A549 (cell line): ENCODE results near the gene ANKRD17. TPM values are rescaled to one million over a fixed set of nuclear protein-coding genes. Genes with fewer than 3 reads are reported as not detected.

Source experiments
- ATAC-seq, 2 experiments: fragments of 200-7000 bp in 1 of 2; fragments of >200 bp in 1 of 2; cut with Nextera tagmentation in 1 of 2; cut with Tn5 transposase in 1 of 2; 3 replicates each; pipeline versions ENCODE4 v1.8.0 to v1.9.1; 2018 to 2020; ENCODE audit warnings: mild to moderate bottlenecking in 1 of 2, moderate library complexity in 1 of 2
- CTCF ChIA-PET: fragments of 300-600 bp; sonication (Branson Sonifier 250); formaldehyde crosslinking; extraction: SDS; loops from one replicate; lab custom pipeline; 2021; ENCODE audit warnings: antibody characterized with exemption, inconsistent platforms; lab: Yijun Ruan, JAX
- POLR2A ChIA-PET: fragments of 350-600 bp; formaldehyde crosslinking; extraction: SDS; loops from one replicate; lab custom pipeline; 2021; ENCODE audit warnings: antibody characterized with exemption, inconsistent platforms; lab: Yijun Ruan, JAX
- DNase-seq, 2 experiments: peaks; one replicate each; pipeline versions ENCODE4 v3.0.0 to v3.0.0-alpha.2; 2011 to 2016; ENCODE audit warnings: low read depth in 1 of 2, low spot score in 1 of 2
- FAIRE-seq: peaks from 2 replicates; lab custom pipeline; 2011; peaks lifted over from hg19 to GRCh38; lab: Jason Lieb, UNC
- H3K27ac ChIP-seq, 2 experiments: fragments of >200 bp; sonication (Bioruptor Twin); formaldehyde crosslinking; 3 replicates each; pipeline ENCODE4 v1.5.1; 2016 to 2017
- H3K4me1 ChIP-seq: fragments of >200 bp; sonication (Bioruptor Twin); formaldehyde crosslinking; 3 replicates; pipeline ENCODE4 v1.6.1; 2016
- H3K4me2 ChIP-seq: fragments of >200 bp; sonication (Bioruptor Twin); formaldehyde crosslinking; 3 replicates; pipeline ENCODE4 v1.6.1; 2016
- H3K4me3 ChIP-seq: fragments of >200 bp; sonication (Bioruptor Twin); formaldehyde crosslinking; 3 replicates; pipeline ENCODE4 v1.5.1; 2016
- H3K9me3 ChIP-seq: fragments of >200 bp; sonication (Bioruptor Twin); formaldehyde crosslinking; 3 replicates; pipeline ENCODE4 v1.6.1; 2016
- BCL3 ChIP-seq: fragments of >200 bp; sonication (Bioruptor Twin); formaldehyde crosslinking; IDR thresholded peaks from 3 replicates; pipeline ENCODE4 v1.6.1; 2016
- CBX8 ChIP-seq: fragments of 200-600 bp; sonication (generic); IDR thresholded peaks from 2 replicates; pipeline ENCODE4 v1.6.1; 2016
- CEBPB ChIP-seq, 2 experiments: fragments of >200 bp in 1 of 2; sonication (Bioruptor Twin) in 1 of 2; formaldehyde crosslinking in 1 of 2; IDR thresholded peaks; 2 replicates each; pipeline ENCODE4 v1.6.1; 2012 to 2016
- CHD2 ChIP-seq: fragments of 150-350 bp; IDR thresholded peaks from 2 replicates; pipeline ENCODE4 v1.6.1; 2014; ENCODE audit warnings: low read length; ENCODE audit not compliant: partially characterized antibody
- HDAC2 ChIP-seq: fragments of 200-600 bp; sonication (generic); IDR thresholded peaks from 2 replicates; pipeline ENCODE4 v1.6.1; 2016
- HOXB5 ChIP-seq: fragments of 250-450 bp; sonication (Bioruptor Pico); IDR thresholded peaks from 2 replicates; pipeline ENCODE4 v1.5.0; 2020; ENCODE audit warnings: mild to moderate bottlenecking, moderate library complexity
- JUN ChIP-seq, 2 experiments: fragments of >200 bp; sonication (Bioruptor Twin); formaldehyde crosslinking; IDR thresholded peaks; 2 replicates in 1 of 2; 3 replicates in 1 of 2; pipeline ENCODE4 v1.6.1; 2016 to 2017
- MAFK ChIP-seq: fragments of 450-650 bp; IDR thresholded peaks from 2 replicates; pipeline ENCODE4 v1.6.1; 2014; ENCODE audit not compliant: partially characterized antibody
- NFE2L2 ChIP-seq: fragments of 150-350 bp; conservative IDR thresholded peaks from 2 replicates; pipeline ENCODE4 v1.6.1; 2014; ENCODE audit warnings: low read length
- NPAS2 ChIP-seq: fragments of 250-450 bp; sonication (Bioruptor Pico); IDR thresholded peaks from 2 replicates; pipeline ENCODE4 v1.8.0; 2022; ENCODE audit warnings: mild to moderate bottlenecking, moderate library complexity, borderline replicate concordance
- POLR2A ChIP-seq: IDR thresholded peaks from 2 replicates; pipeline ENCODE4 v1.6.1; 2012; ENCODE audit warnings: mild to moderate bottlenecking, low read length
- POLR2AphosphoS2 ChIP-seq: conservative IDR thresholded peaks from 2 replicates; pipeline ENCODE4 v1.6.1; 2012; ENCODE audit warnings: low read length, improper control_type of control experiment, inconsistent platforms
- SMC3 ChIP-seq: fragments of >200 bp; sonication (Bioruptor Twin); formaldehyde crosslinking; IDR thresholded peaks from 3 replicates; pipeline ENCODE4 v1.6.1; 2018; ENCODE audit warnings: inconsistent platforms
- TFCP2L1 ChIP-seq: fragments of 250-450 bp; sonication (Bioruptor Pico); IDR thresholded peaks from 2 replicates; pipeline ENCODE4 v1.5.0; 2021; ENCODE audit warnings: mild to moderate bottlenecking
- TP53 ChIP-seq: fragments of 250-450 bp; sonication (Bioruptor Pico); IDR thresholded peaks from 2 replicates; pipeline ENCODE4 v1.5.0; 2021; ENCODE audit warnings: mild to moderate bottlenecking, moderate library complexity
- ZC3H11A ChIP-seq: fragments of 450-650 bp; IDR thresholded peaks from 2 replicates; pipeline ENCODE4 v1.6.1; 2014; ENCODE audit warnings: antibody characterized with exemption, mild to moderate bottlenecking
- ZFP36 ChIP-seq: fragments of 450-650 bp; IDR thresholded peaks from 2 replicates; pipeline ENCODE4 v1.6.1; 2014; ENCODE audit warnings: borderline replicate concordance; ENCODE audit not compliant: partially characterized antibody
- WGBS: methylation state at CpG from one replicate; pipeline ENCODE4 v1.1.6; 2017; ENCODE audit errors: missing lambda C conversion rate; 5-methylcytosine and 5-hydroxymethylcytosine counted together
- polyA plus RNA-seq, 4 experiments: library from polyadenylated mRNA; depleted of rRNA in 3 of 4; stranded (reverse); fragments of >200 nt; fragmentation: RNase III in 1 of 4; extraction: RNeasy Plus Mini Kit Qiagen cat#74134 plus additional on column Dnase treatment in 1 of 4; gene quantifications; 2 replicates in 3 of 4; 3 replicates in 1 of 4; pipeline ENCODE4 v1.2.3, GENCODE V29; 2011 to 2017
- TF ChIP-seq, protein P1 (sequence below): fragments of 150-350 bp; IDR thresholded peaks from 2 replicates; pipeline ENCODE4 v1.6.1; 2014; ENCODE audit warnings: low read depth, mild to moderate bottlenecking, low read length
- TF ChIP-seq, protein P2 (sequence below): fragments of 250-450 bp; sonication (Bioruptor Pico); IDR thresholded peaks from 2 replicates; pipeline ENCODE4 v1.5.0; 2021; ENCODE audit warnings: mild to moderate bottlenecking, moderate library complexity, borderline replicate concordance

The ANKRD17 gene
- polyA plus RNA-seq, 2 of the 4 experiments (the other 2 are of a cell fraction), result 18.1 to 43.5 TPM

DNA sequence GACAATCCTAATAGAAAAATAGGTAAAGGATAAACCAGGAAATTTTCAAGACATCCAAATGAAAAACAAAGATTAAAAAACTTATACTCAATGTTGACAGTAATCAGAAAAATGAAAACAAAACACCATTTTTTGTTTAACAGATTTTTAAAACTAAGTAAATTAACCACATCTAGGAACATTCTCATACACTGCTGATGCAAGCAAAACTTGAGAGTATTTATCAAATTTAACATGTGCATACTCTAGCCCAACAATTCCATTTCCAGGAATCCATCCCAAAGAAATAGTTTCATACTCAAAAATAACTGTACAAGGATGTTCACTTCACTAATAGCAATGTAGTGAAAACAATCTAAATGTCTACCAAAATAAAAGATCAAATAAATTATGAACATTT is 11.5 kb downstream of the ANKRD17 start:
- Histone ChIP-seq H3K4me3 (no peak overlapping the region), H3K9me3 (no peaks in the 10 kb centered on the region), H3K4me1 (no peaks in the 10 kb centered on the region), H3K27ac (no peak overlapping the region), H3K4me2 (no peak overlapping the region)
- CTCF ChIA-PET, result no interaction called here
- FAIRE-seq, result no peak
- POLR2A ChIA-PET, result no interaction called here
- no peak for ATAC-seq
- DNase-seq, result no peak
- TF ChIP-seq CHD2 (no peak), MAFK (peak; percentile 16)

- H3K27ac ChIP-seq, result no peak overlapping the region
- ChIA-PET POLR2A (no interaction called here), CTCF (no interaction called here)
- H3K4me2 ChIP-seq, result no peak overlapping the region
- 81% methylated on average over 2 of the region's 2 CpGs for WGBS
- DNase-seq (no peak), FAIRE-seq (no peak), ATAC-seq (no peak)
- TF ChIP-seq SMC3, result no peak
- no peak for TF ChIP-seq TP53 (CRISPR knock-in tag)
- TF ChIP-seq ZC3H11A, result no peak
- TF ChIP-seq ZFP36, result no peak
- no peak for TF ChIP-seq MAFK
- no peak for TF ChIP-seq HOXB5 (CRISPR knock-in tag)
- no peak for TF ChIP-seq JUN (IDR thresholded peaks at IDR 0.05)
- TF ChIP-seq, protein P1, sequence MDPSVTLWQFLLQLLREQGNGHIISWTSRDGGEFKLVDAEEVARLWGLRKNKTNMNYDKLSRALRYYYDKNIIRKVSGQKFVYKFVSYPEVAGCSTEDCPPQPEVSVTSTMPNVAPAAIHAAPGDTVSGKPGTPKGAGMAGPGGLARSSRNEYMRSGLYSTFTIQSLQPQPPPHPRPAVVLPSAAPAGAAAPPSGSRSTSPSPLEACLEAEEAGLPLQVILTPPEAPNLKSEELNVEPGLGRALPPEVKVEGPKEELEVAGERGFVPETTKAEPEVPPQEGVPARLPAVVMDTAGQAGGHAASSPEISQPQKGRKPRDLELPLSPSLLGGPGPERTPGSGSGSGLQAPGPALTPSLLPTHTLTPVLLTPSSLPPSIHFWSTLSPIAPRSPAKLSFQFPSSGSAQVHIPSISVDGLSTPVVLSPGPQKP, result no peak
- TF ChIP-seq TFCP2L1 (CRISPR knock-in tag), result no peak
- no peak for TF ChIP-seq NPAS2
- TF ChIP-seq, protein P2, sequence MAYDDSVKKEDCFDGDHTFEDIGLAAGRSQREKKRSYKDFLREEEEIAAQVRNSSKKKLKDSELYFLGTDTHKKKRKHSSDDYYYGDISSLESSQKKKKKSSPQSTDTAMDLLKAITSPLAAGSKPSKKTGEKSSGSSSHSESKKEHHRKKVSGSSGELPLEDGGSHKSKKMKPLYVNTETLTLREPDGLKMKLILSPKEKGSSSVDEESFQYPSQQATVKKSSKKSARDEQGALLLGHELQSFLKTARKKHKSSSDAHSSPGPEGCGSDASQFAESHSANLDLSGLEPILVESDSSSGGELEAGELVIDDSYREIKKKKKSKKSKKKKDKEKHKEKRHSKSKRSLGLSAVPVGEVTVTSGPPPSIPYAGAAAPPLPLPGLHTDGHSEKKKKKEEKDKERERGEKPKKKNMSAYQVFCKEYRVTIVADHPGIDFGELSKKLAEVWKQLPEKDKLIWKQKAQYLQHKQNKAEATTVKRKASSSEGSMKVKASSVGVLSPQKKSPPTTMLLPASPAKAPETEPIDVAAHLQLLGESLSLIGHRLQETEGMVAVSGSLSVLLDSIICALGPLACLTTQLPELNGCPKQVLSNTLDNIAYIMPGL (CRISPR knock-in tag), result no peak
- no peak for TF ChIP-seq POLR2A
- no peak for TF ChIP-seq CEBPB (IDR thresholded peaks at IDR 0.05)
- no peak for TF ChIP-seq HDAC2
- no peak for TF ChIP-seq BCL3
- TF ChIP-seq CBX8, result no peak
- no peak overlapping the region for H3K4me3 ChIP-seq
- H3K9me3 ChIP-seq, result no peaks in the 10 kb centered on the region
- H3K4me1 ChIP-seq, result no peaks in the 10 kb centered on the region
Observed at GRCh38 chr4:73245955-73246354, 12.6 kb downstream of the ANKRD17 start.

DNA sequence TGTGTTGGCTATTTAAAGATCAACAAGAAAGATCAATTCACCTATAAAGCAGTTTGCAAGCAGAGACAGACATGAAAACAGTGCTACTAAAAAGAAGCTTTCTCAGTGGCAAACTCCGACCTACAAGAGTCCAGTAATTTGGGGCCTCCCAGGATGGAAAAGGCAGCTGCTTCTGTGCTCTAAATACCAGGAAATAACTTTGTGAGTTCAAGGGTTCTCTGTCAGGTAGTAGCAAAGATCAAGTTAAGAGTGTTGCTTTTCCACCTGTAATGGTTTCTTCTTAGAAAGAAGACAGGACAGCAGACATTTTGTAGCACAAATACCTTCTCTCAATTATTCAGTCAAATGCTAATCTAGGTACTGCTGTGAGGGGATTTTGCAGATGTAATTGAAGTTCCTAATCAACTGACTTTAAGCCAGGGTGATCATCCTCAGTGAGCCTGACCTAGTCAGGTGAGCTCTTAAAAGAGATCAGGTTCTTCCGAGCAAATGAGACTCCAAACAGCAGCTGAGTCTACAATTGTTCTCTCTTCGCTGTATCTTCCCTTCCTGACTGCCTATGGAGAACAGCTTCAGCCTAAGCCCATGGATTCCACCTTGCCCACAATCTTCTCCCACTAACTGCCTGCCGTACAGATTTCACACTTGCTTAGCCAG is 13.5 kb downstream of the ANKRD17 start:
- no peak overlapping the region for H3K4me2 ChIP-seq
- POLR2A ChIA-PET, result no interaction called here
- no peak overlapping the region for H3K4me3 ChIP-seq
- H3K9me3 ChIP-seq, result no peaks in the 10 kb centered on the region
- WGBS, result 91% methylated on average over 4 of the region's 4 CpGs
- no peaks in the 10 kb centered on the region for H3K4me1 ChIP-seq
- no peak for DNase-seq
- TF ChIP-seq NFE2L2, result no peak
- no peak for TF ChIP-seq ZFP36
- TF ChIP-seq POLR2AphosphoS2, result no peak
- FAIRE-seq, result no peak
- no peak overlapping the region for H3K27ac ChIP-seq
- CTCF ChIA-PET, result interaction anchor here (0.9 to 1.4 kb wide), 2 partner anchors 12 to 13 kb away, joined by 3 to 4 read pairs; partner anchors contain the start of gene ANKRD17
- no peak for ATAC-seq
